ENCODE measurements around the gene ATP2C1.

ATP2C1 gene

DNA sequence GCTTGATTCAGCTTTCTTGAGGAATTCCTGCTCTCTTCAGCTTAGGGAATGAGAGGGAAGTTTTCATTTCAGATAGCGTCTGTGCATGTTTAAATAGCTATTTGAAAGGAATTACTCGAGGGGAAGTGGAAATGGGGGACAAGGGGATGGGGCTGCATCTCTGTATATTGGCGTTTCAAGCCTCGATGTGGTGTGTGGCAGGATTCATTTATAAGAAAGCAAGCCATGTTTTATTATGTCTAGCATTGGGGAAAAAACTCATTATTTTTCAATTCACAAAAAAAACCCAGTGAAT lies 1.0 kb downstream of the ATP2C1 start:
- in situ Hi-C loops (cut with MboI; ENCODE audit: low sequenced_read_pairs): loop anchor here (10.0 kb wide), 1 partner anchor 130 kb away; no protein-coding TSS in a partner anchor

DNA sequence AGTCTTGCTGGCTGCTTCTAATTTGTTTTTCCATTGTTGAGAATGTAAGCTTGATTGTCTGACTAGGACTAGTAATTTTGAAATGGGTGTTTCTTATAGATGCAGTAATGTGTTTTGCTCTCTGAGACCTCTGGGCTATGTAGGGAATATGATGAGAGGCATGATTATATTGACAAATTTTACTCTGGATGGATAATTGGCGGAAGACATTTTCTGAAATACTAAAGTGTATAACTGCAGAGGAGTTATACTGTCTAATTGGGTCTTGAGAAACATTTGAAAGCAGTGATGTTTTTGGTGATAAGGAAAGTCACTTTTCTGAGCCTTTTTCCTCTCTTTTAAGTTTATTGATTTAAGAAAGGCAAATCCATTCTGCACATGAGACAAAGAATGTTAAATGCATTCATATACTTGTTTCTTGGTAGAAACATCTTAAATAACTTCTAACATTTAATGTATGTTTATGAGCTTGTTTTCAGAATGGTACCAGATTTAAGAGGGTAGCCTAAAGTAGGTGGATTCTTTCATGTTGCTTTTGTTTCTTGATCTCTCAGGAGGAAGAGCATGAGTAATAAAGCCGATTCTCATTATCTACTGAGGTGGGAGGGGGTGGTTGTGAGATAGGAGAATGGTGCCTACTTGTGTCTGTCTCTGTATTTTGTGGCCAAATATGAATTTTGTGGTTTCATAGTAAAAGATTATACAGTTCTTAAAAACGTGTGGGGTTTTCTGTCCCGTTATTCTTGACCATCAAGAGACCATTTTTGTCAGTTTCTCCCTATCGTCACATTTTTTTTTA lies 2.0 kb downstream of the ATP2C1 start:
- in situ Hi-C loops (cut with MboI; ENCODE audit: low sequenced_read_pairs): loop anchor here (10.0 kb wide), 1 partner anchor 131 kb away; no protein-coding TSS in a partner anchor

DNA sequence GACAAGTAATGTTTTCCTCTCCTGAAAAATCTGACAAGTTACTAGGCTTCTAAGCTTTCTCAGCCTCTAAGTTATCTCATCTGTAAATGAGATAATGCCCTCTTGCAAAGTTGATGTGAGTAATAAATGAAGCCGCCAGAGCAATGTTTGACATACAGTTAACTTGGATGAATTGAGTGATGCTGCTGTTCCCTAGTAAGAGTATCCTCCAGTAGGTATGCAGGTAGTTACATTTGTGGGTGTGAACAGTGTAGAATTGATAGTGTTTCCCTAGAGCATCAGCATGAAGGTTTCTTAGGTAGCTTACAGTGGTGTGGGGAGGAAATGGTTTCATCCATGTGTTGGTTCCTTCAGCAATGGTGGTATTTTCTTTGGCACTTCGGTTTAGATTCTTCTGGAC lies 3.4 kb downstream of the ATP2C1 start:
- in situ Hi-C loops (cut with MboI; ENCODE audit: low sequenced_read_pairs): loop anchor here (10.0 kb wide), 1 partner anchor 133 kb away; no protein-coding TSS in a partner anchor

DNA sequence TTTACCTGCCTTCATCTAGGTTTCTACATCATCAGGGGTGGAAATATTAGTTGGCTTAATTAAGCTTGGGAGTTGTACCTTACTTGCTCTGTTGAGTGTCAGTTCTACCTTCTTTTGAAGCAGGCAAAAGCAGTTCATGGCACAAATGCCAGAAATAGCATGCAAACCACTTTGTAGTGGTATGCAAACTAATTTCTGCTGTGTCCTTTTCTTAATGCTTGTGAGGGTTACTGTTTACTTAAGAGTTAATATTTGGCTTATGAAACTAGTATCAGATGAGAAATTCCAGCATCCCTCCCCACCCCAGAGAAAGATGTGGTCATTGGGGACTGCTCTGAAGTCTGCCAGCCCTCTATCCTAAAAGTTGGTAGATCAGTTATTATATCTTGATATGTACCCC lies 7.1 kb downstream of the ATP2C1 start:
- in situ Hi-C loops (cut with MboI; ENCODE audit: low sequenced_read_pairs): no loop called here

DNA sequence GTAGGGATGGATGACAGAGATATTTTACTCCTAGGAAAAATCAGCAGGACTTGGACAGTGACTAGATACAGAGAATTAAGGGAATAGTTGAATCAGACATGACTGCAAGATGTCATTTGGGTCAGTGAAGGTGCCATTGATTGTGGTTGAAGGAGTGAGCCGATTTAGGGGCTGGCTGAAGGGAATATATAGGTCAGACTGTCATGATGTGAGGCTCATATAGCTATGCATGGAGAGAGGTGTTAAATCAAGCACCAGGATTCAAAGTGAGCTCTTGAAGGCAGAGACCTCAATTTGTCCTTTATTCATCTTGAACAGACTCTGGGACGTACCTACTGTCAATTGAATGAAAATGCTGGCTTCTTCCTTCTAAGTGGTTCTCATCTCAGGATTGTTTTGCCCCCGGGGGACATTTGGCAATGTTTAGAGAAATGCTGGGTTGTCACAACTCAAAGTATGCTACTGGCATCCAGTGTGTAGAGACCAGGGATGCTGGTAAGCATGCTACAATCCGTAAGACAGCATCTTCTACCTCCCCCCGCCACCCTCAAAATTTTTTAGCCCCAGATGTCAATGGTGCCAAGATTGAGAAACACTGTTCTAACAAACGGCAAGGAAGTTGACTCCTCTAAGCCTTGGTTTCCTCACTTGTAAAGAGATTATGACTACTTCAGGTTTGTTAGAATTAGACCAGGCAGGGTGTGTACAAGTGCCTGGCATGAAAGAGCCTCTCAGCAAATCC lies 7.8 kb downstream of the ATP2C1 start:
- in situ Hi-C loops (cut with MboI; ENCODE audit: low sequenced_read_pairs): no loop called here

DNA sequence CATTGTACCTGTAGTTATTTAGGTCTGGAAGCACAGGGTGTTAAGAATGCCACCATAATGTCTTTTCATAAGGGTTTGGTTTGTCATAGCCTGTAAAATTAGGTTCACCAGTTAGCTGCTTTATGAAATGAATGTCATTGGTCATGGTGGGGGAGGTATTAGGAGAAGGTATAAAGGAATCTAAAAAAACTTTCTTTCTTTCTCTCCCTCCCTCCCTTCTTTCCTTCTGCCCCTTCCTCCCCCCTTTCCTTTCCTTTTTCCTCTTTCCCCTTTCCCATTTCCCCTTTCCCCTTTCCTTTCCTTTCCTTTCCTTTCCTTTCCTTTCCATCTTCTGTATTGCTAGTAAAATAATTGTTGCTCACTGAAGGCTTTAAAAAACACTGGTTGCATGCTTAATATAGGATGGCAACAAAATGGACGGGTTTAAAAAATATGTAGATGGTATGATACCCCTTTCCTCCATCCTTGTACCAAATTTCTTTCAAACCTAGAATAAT lies 9.6 kb downstream of the ATP2C1 start:
- in situ Hi-C loops (cut with MboI; ENCODE audit: low sequenced_read_pairs): no loop called here

DNA sequence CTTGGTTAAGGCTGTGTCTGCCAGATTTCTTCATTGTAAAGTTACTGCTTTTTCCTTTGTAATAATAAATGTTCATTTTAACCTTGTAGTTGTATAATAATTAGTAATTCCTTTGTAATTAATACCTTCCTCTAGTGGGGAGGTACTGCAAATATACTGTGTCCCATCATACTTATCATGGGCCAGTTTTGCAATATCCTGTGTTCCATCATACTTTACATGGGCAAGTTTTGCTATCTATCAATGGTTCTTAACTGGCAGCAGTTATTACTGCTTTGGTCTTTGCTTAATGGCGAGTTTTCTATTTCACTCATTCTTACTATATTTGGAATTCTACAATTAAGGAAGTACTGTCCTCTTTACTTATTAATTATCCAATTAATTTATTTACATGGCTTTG lies 10.6 kb downstream of the ATP2C1 start:
- in situ Hi-C loops (cut with MboI; ENCODE audit: low sequenced_read_pairs): no loop called here

DNA sequence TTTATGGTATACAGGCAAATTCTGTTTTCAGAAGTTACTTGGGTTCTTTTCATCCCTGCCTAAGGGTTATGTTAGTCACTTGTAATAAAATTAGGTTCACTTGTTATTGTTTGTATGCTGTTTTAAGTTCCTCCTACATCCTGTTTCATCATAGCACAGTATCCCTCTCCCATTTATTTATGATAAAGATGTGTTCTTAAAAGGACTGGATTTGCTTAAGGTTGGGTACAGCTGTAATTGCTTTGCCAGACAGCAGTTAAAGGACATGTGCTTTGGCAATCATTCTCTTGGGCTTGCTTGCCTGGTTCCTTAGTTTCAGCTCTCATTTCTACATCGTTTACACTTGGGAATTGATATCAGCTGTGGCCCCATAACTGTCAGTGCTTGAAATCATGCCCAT lies 11.7 kb downstream of the ATP2C1 start:
- in situ Hi-C loops (cut with MboI; ENCODE audit: low sequenced_read_pairs): no loop called here

DNA sequence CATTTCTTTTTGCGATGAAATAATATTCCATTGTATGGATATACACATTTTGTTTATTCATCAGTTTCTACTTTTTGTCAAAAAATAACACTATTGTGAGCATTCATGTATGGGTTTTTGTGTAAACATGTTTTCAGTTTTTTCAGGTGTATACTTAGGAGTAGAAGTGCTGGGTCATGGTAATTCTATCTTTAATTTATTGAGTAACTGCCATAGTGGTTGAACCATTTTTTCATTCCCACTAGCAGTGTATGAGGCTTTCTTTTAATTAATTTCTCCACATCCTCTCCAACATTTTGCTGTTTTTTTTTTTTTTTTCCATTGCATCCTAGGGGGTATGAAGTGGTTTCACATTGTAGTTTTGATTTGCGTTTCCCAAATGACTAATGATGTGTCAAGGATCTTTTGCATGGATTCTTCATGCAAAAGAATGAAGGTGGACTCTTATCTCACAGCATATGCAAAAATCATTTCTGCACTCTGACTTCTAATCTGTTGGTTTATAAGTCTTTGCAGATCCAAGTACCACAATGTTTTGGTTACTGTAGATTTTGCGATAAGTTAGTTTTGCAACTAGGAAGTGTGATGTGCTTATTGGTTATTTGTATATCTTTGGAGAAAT lies 12.6 kb downstream of the ATP2C1 start:
- in situ Hi-C loops (cut with MboI; ENCODE audit: low sequenced_read_pairs): no loop called here

DNA sequence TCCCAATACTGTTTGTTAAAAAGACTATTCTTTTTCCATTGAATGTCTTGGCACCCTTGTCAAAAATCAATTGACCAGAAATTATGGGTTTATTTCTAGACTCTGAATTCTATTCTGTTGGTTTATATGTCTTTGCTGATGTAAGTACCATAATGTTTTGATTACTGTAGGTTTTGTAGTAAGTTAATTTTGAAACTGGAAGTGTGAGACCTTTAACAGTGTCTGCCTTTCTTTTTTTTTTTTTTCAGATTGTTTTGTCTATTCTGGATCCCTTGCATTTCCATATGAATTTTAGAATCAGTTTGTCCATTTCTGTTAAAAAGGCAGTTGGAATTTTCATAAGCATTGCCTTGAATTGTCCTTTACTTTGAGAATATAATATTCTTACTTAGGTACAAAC lies 13.6 kb downstream of the ATP2C1 start:
- in situ Hi-C loops (cut with MboI; ENCODE audit: low sequenced_read_pairs): no loop called here

DNA sequence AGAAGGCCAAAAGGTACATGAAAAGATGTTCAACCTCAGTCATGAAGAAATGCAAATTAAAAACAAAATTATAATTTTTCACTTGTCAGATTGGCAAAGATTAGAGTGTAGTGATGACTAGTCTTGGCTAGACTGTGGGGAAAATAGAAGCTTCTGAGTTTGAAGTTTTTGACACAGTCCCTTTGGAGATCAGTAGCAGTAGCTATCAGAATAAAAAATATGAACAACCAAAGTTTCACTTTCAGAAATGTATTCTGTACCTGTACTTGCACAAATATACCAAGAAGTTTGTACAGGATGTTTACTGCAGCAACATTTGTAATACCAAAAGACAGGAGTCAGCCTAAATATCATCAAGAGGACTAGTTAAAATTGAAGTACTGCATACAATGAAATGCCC lies 14.1 kb downstream of the ATP2C1 start:
- in situ Hi-C loops (cut with MboI; ENCODE audit: low sequenced_read_pairs): no loop called here

DNA sequence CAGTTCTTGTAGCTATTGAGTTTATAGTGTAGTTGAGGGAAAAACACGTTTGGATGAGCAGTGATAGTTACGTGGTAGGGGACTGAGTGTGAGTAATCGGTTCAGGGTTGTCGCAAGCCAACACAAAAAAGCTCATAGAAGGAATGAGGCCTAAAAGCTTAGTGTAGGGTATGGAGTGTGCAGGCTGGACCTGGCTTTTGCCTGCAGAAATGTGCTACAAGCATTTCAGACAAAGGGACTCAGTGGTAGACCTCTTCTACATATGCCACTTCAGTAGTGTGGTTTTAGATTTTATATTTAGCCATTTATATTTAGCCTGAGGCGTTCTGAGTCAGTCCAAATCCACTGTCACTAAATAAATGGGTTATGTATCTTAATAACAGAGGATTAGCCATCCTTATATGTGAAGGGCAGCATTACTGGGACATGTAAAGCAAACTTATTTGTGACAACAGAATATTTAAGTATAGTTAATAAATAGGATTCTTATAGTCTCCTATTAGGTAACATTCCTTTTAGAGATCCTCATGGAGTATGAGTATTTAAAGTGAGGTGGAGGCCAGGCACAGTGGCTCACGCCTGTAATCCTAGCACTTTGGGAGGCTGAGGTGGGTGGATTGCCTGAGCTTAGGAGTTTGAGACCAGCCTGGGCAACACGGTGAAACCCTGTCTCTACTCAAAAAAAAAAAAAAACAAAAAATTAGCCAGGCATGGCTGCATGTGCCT lies 21.8 kb downstream of the ATP2C1 start:
- in situ Hi-C loops (cut with MboI; ENCODE audit: low sequenced_read_pairs): no loop called here

DNA sequence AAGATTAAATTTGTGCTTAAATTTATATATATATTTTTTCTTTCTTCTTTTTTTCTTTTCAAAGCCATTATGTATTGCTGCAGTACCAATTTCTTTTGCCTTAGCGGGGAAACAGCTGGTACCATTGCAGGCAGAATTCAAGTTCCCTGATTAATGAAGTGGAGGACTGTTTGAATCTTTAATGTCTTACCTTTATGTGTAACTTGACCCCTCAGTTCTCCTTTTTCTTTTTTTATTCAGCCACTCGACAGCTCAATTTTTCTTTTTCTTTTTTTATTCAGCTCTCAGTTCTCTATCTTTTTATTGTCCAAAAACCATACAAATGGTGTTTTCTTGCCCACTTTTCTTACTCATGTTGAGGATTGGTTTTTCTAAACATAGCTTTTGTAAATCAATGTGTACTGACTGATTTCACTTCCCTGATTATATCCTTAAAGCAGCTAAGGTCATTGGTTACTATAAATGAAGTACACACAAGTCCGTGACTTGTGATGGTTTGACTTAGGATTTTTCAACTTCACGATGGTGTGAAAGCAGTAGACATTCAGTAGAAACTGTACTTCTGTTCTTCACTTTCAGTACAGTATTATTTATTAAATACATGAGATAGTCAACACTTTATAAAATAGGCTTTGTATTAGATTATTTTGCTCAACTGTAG lies 22.8 kb downstream of the ATP2C1 start:
- in situ Hi-C loops (cut with MboI; ENCODE audit: low sequenced_read_pairs): no loop called here

DNA sequence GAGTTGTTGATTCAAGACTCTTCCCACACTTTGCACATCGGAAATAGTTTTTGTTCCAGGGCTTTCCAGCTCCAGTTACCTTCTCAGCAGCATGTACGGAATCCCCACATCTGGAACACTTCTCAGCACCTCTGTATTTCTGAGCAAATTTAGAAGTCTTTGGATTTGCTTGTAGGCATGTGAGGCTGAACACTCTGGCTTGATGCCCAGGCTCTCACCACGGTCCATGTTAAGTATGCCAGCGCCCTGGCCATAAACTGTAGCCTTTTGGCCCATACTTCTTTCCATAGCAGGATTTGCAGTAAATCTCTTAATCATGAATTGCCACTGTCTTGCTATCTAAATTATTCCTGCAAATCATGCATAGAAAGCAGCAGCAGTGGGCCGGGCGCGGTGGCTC lies 24.4 kb downstream of the ATP2C1 start:
- in situ Hi-C loops (cut with MboI; ENCODE audit: low sequenced_read_pairs): no loop called here

DNA sequence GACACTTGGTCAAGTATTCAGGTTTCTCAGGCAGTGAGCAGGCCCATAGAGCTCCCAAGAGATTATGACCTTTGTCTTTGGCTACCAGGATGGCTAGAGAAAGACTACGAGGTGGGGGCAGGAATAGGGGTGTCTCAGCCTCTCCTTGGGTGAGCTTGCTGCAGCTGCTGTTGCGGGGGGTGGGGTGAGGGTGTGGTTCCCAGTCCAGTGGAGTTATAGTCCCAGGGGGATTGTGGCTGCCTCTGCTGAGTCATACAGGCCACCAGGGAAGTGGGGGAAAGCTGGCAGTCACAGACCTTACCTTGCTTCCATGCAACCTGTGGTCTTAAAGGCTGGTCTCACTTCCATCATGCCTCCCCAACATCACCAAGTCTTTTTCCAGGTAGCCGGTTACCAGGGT lies 31.7 kb downstream of the ATP2C1 start:
- in situ Hi-C loops (cut with MboI; ENCODE audit: low sequenced_read_pairs): no loop called here

DNA sequence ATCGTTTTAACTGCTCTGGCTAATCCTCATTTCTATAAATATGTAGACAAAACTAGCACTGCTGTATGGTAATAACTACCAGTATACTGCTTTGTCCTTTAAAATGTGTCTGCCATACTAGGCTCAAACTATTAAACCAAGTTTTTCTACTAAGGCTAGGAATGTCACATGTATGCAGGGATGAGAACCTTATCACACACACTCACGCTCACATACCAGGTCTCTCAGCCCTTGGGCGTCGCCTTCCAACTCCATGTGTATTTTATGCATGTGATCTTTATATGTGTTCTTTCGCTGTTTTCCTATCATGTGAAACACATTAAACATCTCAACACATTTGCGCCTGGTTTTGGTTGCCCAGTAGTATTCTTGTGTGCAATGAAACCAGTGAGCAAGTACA lies 32.6 kb downstream of the ATP2C1 start:
- in situ Hi-C loops (cut with MboI; ENCODE audit: low sequenced_read_pairs): no loop called here

DNA sequence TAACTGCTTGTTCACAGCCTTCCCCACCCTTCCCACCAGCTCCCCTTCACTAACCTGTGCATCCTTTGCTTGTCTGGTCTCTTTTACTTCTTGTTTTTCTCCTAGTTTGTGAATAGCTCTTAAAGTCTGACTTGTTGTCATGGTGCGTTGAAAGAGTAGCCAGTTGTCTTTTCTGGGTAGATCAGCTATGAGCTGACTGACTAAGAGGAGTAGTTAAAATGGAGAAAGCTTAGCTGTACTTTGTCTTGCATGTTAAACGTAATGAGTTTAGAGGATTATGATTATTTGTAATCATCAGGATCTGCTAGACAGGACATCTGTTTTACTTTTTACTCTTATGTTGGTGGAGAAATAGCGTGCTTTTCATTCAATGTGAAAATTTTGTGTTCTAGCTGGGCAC lies 35.9 kb downstream of the ATP2C1 start:
- in situ Hi-C loops (cut with MboI; ENCODE audit: low sequenced_read_pairs): no loop called here

DNA sequence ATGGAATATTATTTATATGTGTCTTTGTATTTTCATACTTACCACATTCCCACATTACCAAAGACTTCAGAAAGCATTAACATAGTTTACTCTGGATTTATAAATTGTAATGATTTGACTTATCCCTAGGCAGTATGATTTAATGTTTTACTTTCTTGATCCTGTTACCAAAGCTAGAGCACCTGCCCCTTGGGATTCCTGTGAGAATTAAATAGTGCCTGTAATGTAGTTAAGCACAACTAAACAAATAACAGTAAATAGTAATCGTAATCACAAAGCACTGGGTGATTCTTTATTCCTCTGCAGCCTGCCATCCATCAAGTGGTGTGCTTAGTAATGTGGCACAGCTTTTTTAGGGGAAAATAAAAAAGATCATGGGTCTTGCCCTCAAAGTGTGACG lies 39.1 kb downstream of the ATP2C1 start:
- in situ Hi-C loops (cut with MboI; ENCODE audit: low sequenced_read_pairs): no loop called here

DNA sequence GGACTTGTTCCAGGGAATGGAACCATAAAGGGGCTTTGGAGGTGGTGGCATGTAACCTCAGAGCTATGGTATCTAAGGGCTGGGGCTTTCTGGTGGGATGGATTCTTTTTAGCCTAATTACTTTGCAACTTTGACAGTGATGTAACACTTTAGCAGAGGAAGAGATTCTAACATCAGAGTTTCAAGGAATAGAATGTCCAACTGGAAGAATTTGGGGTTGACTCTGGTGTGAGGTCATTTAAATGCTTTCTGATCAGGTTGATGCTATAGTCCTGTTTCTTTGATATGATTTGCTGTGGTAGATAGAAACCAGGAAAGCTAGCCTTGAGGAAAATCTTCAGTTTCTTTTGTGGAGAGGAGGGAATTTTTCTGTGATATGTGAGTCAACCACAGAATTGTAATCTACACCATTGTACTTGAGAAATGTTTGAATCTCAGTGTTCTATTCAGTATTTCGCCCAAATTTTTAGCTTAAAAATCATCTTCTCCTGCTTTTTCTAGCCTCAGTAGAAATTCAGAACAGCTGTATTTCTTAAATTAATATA lies 40.0 kb downstream of the ATP2C1 start:
- in situ Hi-C loops (cut with MboI; ENCODE audit: low sequenced_read_pairs): no loop called here

DNA sequence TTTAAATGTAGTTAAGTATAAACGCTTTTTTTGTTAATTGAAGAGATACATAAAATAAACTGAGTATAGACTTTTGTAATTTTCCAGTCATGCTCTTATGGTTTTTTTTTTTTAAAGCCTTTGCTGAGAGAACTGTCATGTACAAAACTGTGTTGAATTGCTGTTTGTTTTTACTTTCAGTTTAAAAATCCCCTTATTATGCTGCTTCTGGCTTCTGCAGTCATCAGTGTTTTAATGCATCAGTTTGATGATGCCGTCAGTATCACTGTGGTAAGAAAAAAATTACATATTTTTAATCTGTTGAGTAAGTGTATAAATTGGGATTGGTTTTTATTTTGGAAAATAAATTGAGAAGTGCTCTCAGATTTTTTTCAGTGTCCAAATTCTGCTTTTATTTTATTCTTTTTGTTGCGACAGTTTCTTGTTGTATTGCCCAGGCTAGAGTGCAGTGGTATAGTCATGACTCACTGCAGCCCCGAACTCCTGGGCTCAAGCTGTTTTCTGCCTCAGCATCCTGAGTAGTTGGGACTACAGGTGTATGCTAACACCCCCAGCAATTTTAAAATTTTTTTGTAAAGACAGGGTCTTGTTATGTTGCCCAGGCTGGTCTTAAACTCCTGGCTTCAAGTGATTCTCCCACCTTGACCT lies 40.7 kb downstream of the ATP2C1 start:
- in situ Hi-C loops (cut with MboI; ENCODE audit: low sequenced_read_pairs): no loop called here

Measured in HL-60/S4 treated with retinoic acid at 250 ng/mL for 4 days and 3 days (cell line).